BJ (cell line): ENCODE results near the gene RANBP2. TPM values are rescaled to one million over a fixed set of nuclear protein-coding genes. Genes with fewer than 3 reads are reported as not detected.

Experiments used
- CTCF ChIA-PET: fragments of 350-600 bp; formaldehyde crosslinking; extraction: SDS; loops from one replicate; lab custom pipeline; 2021; ENCODE audit warnings: antibody characterized with exemption, inconsistent platforms; lab: Yijun Ruan, JAX
- POLR2A ChIA-PET: fragments of 300-600 bp; sonication (Branson Sonifier 250); formaldehyde crosslinking; extraction: SDS; loops from one replicate; lab custom pipeline; 2021; ENCODE audit warnings: antibody characterized with exemption; lab: Charles Lee
- DNase-seq: peaks from one replicate; pipeline ENCODE4 v3.0.0-alpha.2; 2011; ENCODE audit warnings: low read depth
- H3K27me3 ChIP-seq: 2 replicates; pipeline ENCODE4 v1.6.0; 2011; ENCODE audit warnings: low read length; ENCODE audit not compliant: control insufficient read depth, insufficient read depth
- H3K36me3 ChIP-seq: 2 replicates; pipeline ENCODE4 v1.5.1; 2011; ENCODE audit warnings: low read length; ENCODE audit not compliant: control insufficient read depth, insufficient read depth
- H3K4me3 ChIP-seq: 2 replicates; pipeline ENCODE4 v1.5.1; 2011; ENCODE audit warnings: low read depth, mild to moderate bottlenecking, control low read depth, low read length
- CTCF ChIP-seq: IDR thresholded peaks from 2 replicates; pipeline ENCODE4 v1.5.1; 2011; ENCODE audit warnings: low read depth, mild to moderate bottlenecking, control low read depth, inconsistent platforms, low read length, moderate library complexity; ENCODE audit not compliant: insufficient read depth
- polyA plus RNA-seq: library from polyadenylated mRNA; depleted of rRNA; stranded (reverse); fragments of >200 nt; gene quantifications from 2 replicates; pipeline ENCODE4 v1.2.3, GENCODE V29; 2011

Gene RANBP2
- polyA plus RNA-seq, 1 experiment: 5.9 TPM

GRCh38 chr2:108787216-108787541 lies 67.9 kb downstream of the RANBP2 start:
- H3K27me3 ChIP-seq: no peaks in the 10 kb centered on the region
- TF ChIP-seq CTCF: no peak
- ChIA-PET CTCF (no interaction called here), POLR2A (no interaction called here)
- peaks cover 4% of the 10 kb centered on the region for H3K36me3 ChIP-seq
- H3K4me3 ChIP-seq: peak overlapping the region; percentile 71
- no peak for DNase-seq

- ChIA-PET CTCF (interaction anchor here (1.4 kb wide), 1 partner anchor 10 kb away, joined by 3 read pairs; no protein-coding TSS in a partner anchor), POLR2A (no interaction called here)
- Histone ChIP-seq H3K4me3 (no peak overlapping the region), H3K36me3 (no peaks in the 10 kb centered on the region), H3K27me3 (no peaks in the 10 kb centered on the region)
- TF ChIP-seq CTCF: no peak
- DNase-seq: no peak
Observed at GRCh38 chr2:108803045-108803736, 83.9 kb downstream of the RANBP2 start.

GRCh38 chr2:108805032-108805431 lies 85.8 kb downstream of the RANBP2 start:
- H3K27me3 ChIP-seq: no peaks in the 10 kb centered on the region
- no peak for TF ChIP-seq CTCF
- DNase-seq: no peak
- no peak overlapping the region for H3K4me3 ChIP-seq
- CTCF ChIA-PET: no interaction called here
- POLR2A ChIA-PET: no interaction called here
- no peaks in the 10 kb centered on the region for H3K36me3 ChIP-seq

GRCh38 chr2:108805782-108806181 lies 86.5 kb downstream of the RANBP2 start:
- no peak for TF ChIP-seq CTCF
- ChIA-PET POLR2A (no interaction called here), CTCF (no interaction called here)
- Histone ChIP-seq H3K4me3 (no peak overlapping the region), H3K36me3 (no peaks in the 10 kb centered on the region), H3K27me3 (no peaks in the 10 kb centered on the region)
- DNase-seq: no peak

- no peak for TF ChIP-seq CTCF
- no peak for DNase-seq
- POLR2A ChIA-PET: no interaction called here
- CTCF ChIA-PET: interaction anchor here (1.2 kb wide), 1 partner anchor 10 kb away, joined by 3 read pairs; no protein-coding TSS in a partner anchor
- Histone ChIP-seq H3K4me3 (no peak overlapping the region), H3K36me3 (no peaks in the 10 kb centered on the region), H3K27me3 (no peaks in the 10 kb centered on the region)
Observed at GRCh38 chr2:108806371-108807113, 87.3 kb downstream of the RANBP2 start.
